HL-60 (cell line): ENCODE data around the gene ANKFY1.

ENCODE experiments used
- DNase-seq, 2 experiments: peaks; one replicate each; pipeline ENCODE4 v3.0.0-alpha.2; 2010 to 2020; ENCODE audit warnings: low read depth in 1 of 2, low spot score in 1 of 2
- H3K27ac ChIP-seq: fragments of 250-450 bp; sonication (Bioruptor Pico); replicated peaks from 2 replicates; pipeline ENCODE4 v1.5.1; 2020; ENCODE audit warnings: mild to moderate bottlenecking, moderate library complexity
- H3K27me3 ChIP-seq: fragments of 250-450 bp; sonication (Bioruptor Pico); 2 replicates; pipeline ENCODE4 v1.5.1; 2021; ENCODE audit warnings: mild to moderate bottlenecking, moderate library complexity; ENCODE audit not compliant: insufficient read depth, poor library complexity, severe bottlenecking
- H3K4me3 ChIP-seq: replicated peaks from 2 replicates; pipeline ENCODE4 v1.5.1; 2011; ENCODE audit warnings: mild to moderate bottlenecking, control low read depth, low read length; ENCODE audit not compliant: insufficient read depth
- GABPA ChIP-seq: IDR thresholded peaks from 2 replicates; pipeline ENCODE4 v1.6.1; 2012; ENCODE audit warnings: low read depth
- POLR2AphosphoS5 ChIP-seq: IDR thresholded peaks from 2 replicates; pipeline ENCODE4 v1.6.1; 2012; ENCODE audit warnings: low read depth
- REST ChIP-seq: IDR thresholded peaks from 2 replicates; pipeline ENCODE4 v1.6.1; 2012; ENCODE audit warnings: low read depth; ENCODE audit not compliant: insufficient replicate concordance
- SPI1 ChIP-seq: IDR thresholded peaks from 2 replicates; pipeline ENCODE4 v1.6.1; 2012; ENCODE audit warnings: low read depth, mild to moderate bottlenecking, borderline replicate concordance
- TF ChIP-seq, protein P1 (sequence below): IDR thresholded peaks from one replicate; pipeline ENCODE4 v1.5.1; 2011; ENCODE audit warnings: low read length, control low read depth, inconsistent platforms; ENCODE audit not compliant: insufficient read depth

Gene ANKFY1

DNA sequence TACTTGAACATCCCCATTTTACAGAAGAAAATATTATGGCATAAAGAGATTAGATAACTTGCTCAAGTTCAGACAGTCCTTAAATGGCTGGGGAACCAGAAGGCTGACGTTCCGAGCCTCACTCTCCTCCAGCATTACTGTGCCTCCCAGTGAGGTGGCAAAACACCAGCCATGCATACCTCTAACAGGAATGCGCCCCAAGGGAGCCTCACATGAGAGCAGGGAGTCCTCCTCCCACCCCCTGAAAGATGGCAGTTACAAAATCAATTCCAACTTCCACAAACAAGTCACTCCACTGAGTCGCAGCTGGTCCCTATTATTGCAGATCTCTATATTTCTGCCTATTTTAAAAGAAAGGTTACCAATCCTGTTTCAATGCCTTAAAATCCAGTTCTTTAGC is 55.5 kb downstream of the ANKFY1 start:
- DNase-seq: no peak
- no peak overlapping the region for H3K27ac ChIP-seq
- H3K27me3 ChIP-seq: no peaks in the 10 kb centered on the region
- no peak overlapping the region for H3K4me3 ChIP-seq
- no peak for TF ChIP-seq SPI1
- no peak for TF ChIP-seq POLR2AphosphoS5
- no peak for TF ChIP-seq GABPA
- TF ChIP-seq, protein P1, sequence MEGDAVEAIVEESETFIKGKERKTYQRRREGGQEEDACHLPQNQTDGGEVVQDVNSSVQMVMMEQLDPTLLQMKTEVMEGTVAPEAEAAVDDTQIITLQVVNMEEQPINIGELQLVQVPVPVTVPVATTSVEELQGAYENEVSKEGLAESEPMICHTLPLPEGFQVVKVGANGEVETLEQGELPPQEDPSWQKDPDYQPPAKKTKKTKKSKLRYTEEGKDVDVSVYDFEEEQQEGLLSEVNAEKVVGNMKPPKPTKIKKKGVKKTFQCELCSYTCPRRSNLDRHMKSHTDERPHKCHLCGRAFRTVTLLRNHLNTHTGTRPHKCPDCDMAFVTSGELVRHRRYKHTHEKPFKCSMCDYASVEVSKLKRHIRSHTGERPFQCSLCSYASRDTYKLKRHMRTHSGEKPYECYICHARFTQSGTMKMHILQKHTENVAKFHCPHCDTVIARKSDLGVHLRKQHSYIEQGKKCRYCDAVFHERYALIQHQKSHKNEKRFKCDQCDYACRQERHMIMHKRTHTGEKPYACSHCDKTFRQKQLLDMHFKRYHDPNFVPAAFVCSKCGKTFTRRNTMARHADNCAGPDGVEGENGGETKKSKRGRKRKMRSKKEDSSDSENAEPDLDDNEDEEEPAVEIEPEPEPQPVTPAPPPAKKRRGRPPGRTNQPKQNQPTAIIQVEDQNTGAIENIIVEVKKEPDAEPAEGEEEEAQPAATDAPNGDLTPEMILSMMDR: no peak
- TF ChIP-seq REST: no peak

- TF ChIP-seq POLR2AphosphoS5 (peak; percentile 90), GABPA (no peak), REST (no peak), SPI1 (peak; percentile 8; the same call in 1 of the 2 replicates)
- TF ChIP-seq, protein P1: no peak
- no peak overlapping the region for H3K4me3 ChIP-seq
- DNase-seq: peak; percentile 28 to 41
Observed at GRCh38 chr17:4206962-4207361, 56.8 kb downstream of the ANKFY1 start.

GRCh38 chr17:4205917-4206316 is 57.9 kb downstream of the ANKFY1 start:
- Histone ChIP-seq H3K27ac (no peak overlapping the region), H3K4me3 (no peak overlapping the region), H3K27me3 (no peaks in the 10 kb centered on the region)
- TF ChIP-seq, protein P1: no peak
- no peak for TF ChIP-seq REST
- TF ChIP-seq GABPA: no peak
- TF ChIP-seq SPI1: no peak
- TF ChIP-seq POLR2AphosphoS5: no peak
- DNase-seq: no peak

More at GRCh38 chr17:4206962-4207361, 56.8 kb downstream of the ANKFY1 start:
- Histone ChIP-seq H3K27me3 (no peaks in the 10 kb centered on the region), H3K27ac (no peak overlapping the region)
